Endothelial cell of umbilical vein (primary cell): ENCODE data around the gene PIK3R1. TPM values are rescaled to one million over a fixed set of nuclear protein-coding genes. Genes with fewer than 3 reads are reported as not detected.
A peak's percentile ranks its signal among the peaks of the same experiment; 100 is the strongest.

ENCODE experiments used
- BruUV-seq: library from RNA; stranded (reverse); fragments of 400-500 nt; replicated peaks from 2 replicates; lab custom pipeline; 2021; lab: Mats Ljungman, UMichigan
- CTCF ChIA-PET: fragments of 300-600, 350-600 bp; sonication (Branson Sonifier 250); formaldehyde crosslinking; loops from one replicate; lab custom pipeline; 2021; ENCODE audit warnings: antibody characterized with exemption, inconsistent platforms; lab: Charles Lee
- POLR2A ChIA-PET: fragments of 300-600, 350-600 bp; sonication (Branson Sonifier 250); formaldehyde crosslinking; loops from one replicate; lab custom pipeline; 2021; ENCODE audit warnings: antibody characterized with exemption, inconsistent platforms; lab: Charles Lee
- DNase-seq: peaks from one replicate; pipeline ENCODE4 v3.0.0-alpha.2; 2011; ENCODE audit warnings: low read depth, low spot score
- FAIRE-seq: peaks from 2 replicates; lab custom pipeline; 2011; peaks lifted over from hg19 to GRCh38; lab: Jason Lieb, UNC
- H2AFZ ChIP-seq: 2 replicates; pipeline ENCODE4 v1.6.0; 2012; ENCODE audit warnings: low read depth, low read length, control low read depth, inconsistent platforms
- H3K27ac ChIP-seq: 2 replicates; pipeline ENCODE4 v1.5.1; 2011; ENCODE audit warnings: low read depth, mild to moderate bottlenecking, control low read depth, low read length, moderate library complexity; ENCODE audit not compliant: insufficient read depth
- H3K27me3 ChIP-seq, 2 experiments: 2 replicates each; pipeline versions ENCODE4 v1.6.0 to v1.6.1; 2011; ENCODE audit warnings: low read length in 2 of 2, mixed read lengths in 1 of 2; ENCODE audit not compliant: control insufficient read depth in 2 of 2, insufficient read depth in 2 of 2
- H3K36me3 ChIP-seq, 2 experiments: 2 replicates in 1 of 2; 3 replicates in 1 of 2; pipeline ENCODE4 v1.5.1; 2011; ENCODE audit warnings: low read length in 2 of 2, mild to moderate bottlenecking in 1 of 2, moderate library complexity in 1 of 2; ENCODE audit not compliant: control insufficient read depth in 2 of 2, insufficient read depth in 2 of 2; ENCODE audit errors: extremely low read depth in 1 of 2
- H3K4me1 ChIP-seq: 3 replicates; pipeline ENCODE4 v1.5.1; 2011; ENCODE audit warnings: mild to moderate bottlenecking, low read length; ENCODE audit not compliant: control insufficient read depth, insufficient read depth; ENCODE audit errors: extremely low read depth
- H3K4me2 ChIP-seq: 2 replicates; pipeline ENCODE4 v1.6.1; 2011; ENCODE audit warnings: low read length, control low read depth, mixed read lengths; ENCODE audit not compliant: insufficient read depth
- H3K4me3 ChIP-seq, 3 experiments: fragments of 200-600 bp in 1 of 3; sonication (generic), shearing (Covaris generic) in 1 of 3; replicated peaks in 1 of 3; 2 replicates each; pipeline ENCODE4 v1.5.1; 2011 to 2016; ENCODE audit warnings: control low read depth in 3 of 3, low read length in 3 of 3, mild to moderate bottlenecking in 2 of 3, inconsistent platforms in 1 of 3, low read depth in 1 of 3, moderate library complexity in 1 of 3; ENCODE audit not compliant: insufficient read depth in 1 of 3
- H3K79me2 ChIP-seq: 2 replicates; pipeline ENCODE4 v1.6.0; 2012; ENCODE audit warnings: low read length, inconsistent platforms; ENCODE audit not compliant: control insufficient read depth, insufficient read depth
- H3K9ac ChIP-seq: replicated peaks from 2 replicates; pipeline ENCODE3; 2011; ENCODE audit warnings: low read length, control low read depth; ENCODE audit not compliant: insufficient read depth; ENCODE audit errors: extremely low read depth
- H3K9me1 ChIP-seq: replicated peaks from 3 replicates; pipeline ENCODE4 v1.6.0; 2011; ENCODE audit warnings: mild to moderate bottlenecking, low read length; ENCODE audit not compliant: control insufficient read depth, insufficient read depth; ENCODE audit errors: extremely low read depth
- H3K9me3 ChIP-seq: replicated peaks from 2 replicates; pipeline ENCODE4 v1.5.1; 2012; ENCODE audit warnings: low read length, inconsistent platforms; ENCODE audit not compliant: control insufficient read depth, insufficient read depth
- H4K20me1 ChIP-seq: replicated peaks from 2 replicates; pipeline ENCODE3; 2011; ENCODE audit warnings: mild to moderate bottlenecking, low read length; ENCODE audit not compliant: control insufficient read depth, insufficient read depth; ENCODE audit errors: extremely low read depth
- GATA2 ChIP-seq: IDR thresholded peaks from 2 replicates; pipeline ENCODE4 v1.7.0; 2011; ENCODE audit warnings: low read depth, mild to moderate bottlenecking, moderate library complexity, mixed read lengths, low read length; ENCODE audit not compliant: insufficient read length, insufficient read depth
- JUN ChIP-seq: IDR thresholded peaks from 2 replicates; pipeline ENCODE4 v1.6.1; 2011; ENCODE audit warnings: borderline replicate concordance, low read depth; ENCODE audit not compliant: insufficient read length, insufficient read depth
- POLR2AphosphoS5 ChIP-seq: IDR thresholded peaks from 2 replicates; pipeline ENCODE4 v1.6.1; 2012; ENCODE audit warnings: low read depth, mild to moderate bottlenecking, control low read depth, low read length, moderate library complexity; ENCODE audit not compliant: insufficient read depth
- dilution Hi-C: fragments of 300-500 bp; cut with MboI; formaldehyde crosslinking; loops from one replicate; pipeline ENCODE4 v1.15.0; 2019; ENCODE audit warnings: low sequenced_read_pairs; ENCODE audit not compliant: extremely low pct_ligation_motif_present
- intact Hi-C: fragments of 100-400 bp; cut with micrococcal nuclease; formaldehyde crosslinking; loops from one replicate; pipeline ENCODE4 v1.10.0; 2022
- polyA plus RNA-seq, 4 experiments: library from polyadenylated mRNA; depleted of rRNA in 3 of 4; stranded (reverse) in 3 of 4; unstranded in 1 of 4; fragments of >200 nt; gene quantifications; 2 replicates each; pipeline versions ENCODE4 v1.2.1 to v1.2.3, GENCODE V29; 2011 to 2012; ENCODE audit warnings: missing spikeins in 1 of 4
- total RNA-seq: library from RNA; stranded (reverse); gene quantifications from 2 replicates; pipeline ENCODE4 v1.2.3, GENCODE V29; 2021
- TF ChIP-seq, protein P1 (sequence below): IDR thresholded peaks from 2 replicates; pipeline ENCODE4 v1.6.1; 2011; ENCODE audit not compliant: insufficient read depth, insufficient read length

PIK3R1 gene
- total and polyA plus RNA-seq, 2 donors (not counting 3 experiments of a cell fraction or from before 2014, with no cell fraction given): 2.8 to 30.0 TPM

DNA sequence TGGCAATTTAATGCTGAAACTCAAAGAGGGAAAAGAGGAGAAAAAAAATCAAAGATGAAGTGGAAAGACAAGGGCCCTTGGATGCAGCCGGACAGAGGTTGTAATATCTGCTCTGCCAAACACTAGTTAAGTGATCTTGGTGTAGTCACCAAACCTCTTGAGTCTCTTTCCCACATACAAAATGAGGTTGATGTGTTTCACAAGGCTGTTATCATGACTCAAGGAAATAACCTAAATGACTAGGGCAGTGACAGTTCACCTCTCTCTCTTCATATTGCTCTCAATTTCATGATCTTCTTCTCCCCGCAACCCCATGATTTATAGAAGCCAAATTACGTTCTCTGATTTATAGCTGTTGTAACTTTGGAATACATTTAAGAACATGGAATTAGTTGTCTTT, 44.9 kb downstream of the PIK3R1 start:
- POLR2A ChIA-PET: no interaction called here
- peaks cover 11% of the 10 kb centered on the region for H3K79me2 ChIP-seq
- H2AFZ ChIP-seq: no peak overlapping the region
- peaks cover 3% of the 10 kb centered on the region for H3K4me1 ChIP-seq
- no peak overlapping the region for H3K27ac ChIP-seq
- H3K9me1 ChIP-seq: no peaks in the 10 kb centered on the region
- H4K20me1 ChIP-seq: no peaks in the 10 kb centered on the region
- no TSS peak for BruUV-seq
- dilution Hi-C loops: loop anchor here (25.0 kb wide), 1 partner anchor 1098 kb away; no protein-coding TSS in a partner anchor
- no peaks in the 10 kb centered on the region for H3K27me3 ChIP-seq
- FAIRE-seq: no peak
- no peak overlapping the region for H3K9ac ChIP-seq
- DNase-seq: no peak
- intact Hi-C loops: no loop called here
- no peak overlapping the region for H3K4me2 ChIP-seq
- CTCF ChIA-PET: no interaction called here
- H3K4me3 ChIP-seq: no peak overlapping the region
- no peaks in the 10 kb centered on the region for H3K36me3 ChIP-seq
- TF ChIP-seq GATA2 (no peak), JUN (no peak)
- TF ChIP-seq, protein P1, sequence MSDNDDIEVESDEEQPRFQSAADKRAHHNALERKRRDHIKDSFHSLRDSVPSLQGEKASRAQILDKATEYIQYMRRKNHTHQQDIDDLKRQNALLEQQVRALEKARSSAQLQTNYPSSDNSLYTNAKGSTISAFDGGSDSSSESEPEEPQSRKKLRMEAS: no peak
- no peaks in the 10 kb centered on the region for H3K9me3 ChIP-seq

DNA sequence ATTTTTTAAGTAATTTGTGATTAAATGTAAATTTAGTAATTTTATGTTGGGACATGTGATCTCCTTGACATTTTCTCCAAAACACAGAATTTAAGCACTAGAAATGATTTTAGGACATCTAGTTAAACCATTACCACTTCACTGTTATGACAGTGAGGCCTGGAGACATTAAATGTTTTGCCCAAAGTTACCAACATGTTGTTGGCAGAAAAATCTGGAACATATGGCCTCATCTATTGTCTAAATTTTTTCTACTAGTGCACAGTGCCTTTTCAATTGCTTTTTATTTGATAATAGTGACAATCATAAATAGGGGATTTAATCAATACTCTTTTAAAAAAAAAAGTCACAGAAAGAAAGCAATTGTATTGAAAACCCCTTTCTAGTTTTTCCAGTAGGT, 45.6 kb downstream of the PIK3R1 start:
- POLR2A ChIA-PET: no interaction called here
- H3K36me3 ChIP-seq: no peaks in the 10 kb centered on the region

More for the DNA sequence above, 45.6 kb downstream of the PIK3R1 start:
- dilution Hi-C loops (loop anchor here (25.0 kb wide), 1 partner anchor 1099 kb away; no protein-coding TSS in a partner anchor), intact Hi-C loops (no loop called here)
- peaks cover 3% of the 10 kb centered on the region for H4K20me1 ChIP-seq
- H3K27ac ChIP-seq: no peak overlapping the region
- DNase-seq: no peak
- no peaks in the 10 kb centered on the region for H3K9me1 ChIP-seq
- no peak overlapping the region for H3K9ac ChIP-seq
- no peak overlapping the region for H2AFZ ChIP-seq
- H3K4me2 ChIP-seq: no peak overlapping the region
- H3K4me3 ChIP-seq: no peak overlapping the region
- H3K79me2 ChIP-seq: peaks cover 8% of the 10 kb centered on the region
- H3K4me1 ChIP-seq: peaks cover 3% of the 10 kb centered on the region
- CTCF ChIA-PET: interaction anchor here (0.7 to 1.4 kb wide), 3 partner anchors 9 to 209 kb away, joined by 3 read pairs; no protein-coding TSS in a partner anchor
- H3K9me3 ChIP-seq: no peaks in the 10 kb centered on the region
- peak; percentile 26 for FAIRE-seq
- no TSS peak for BruUV-seq
- no peak for TF ChIP-seq POLR2AphosphoS5
- no peaks in the 10 kb centered on the region for H3K27me3 ChIP-seq
